LoVo (cell line): ENCODE measurements around the gene SNRNP27.
"Not testable (repeated sequence)": the region's sequence is repeated elsewhere in the genome, so short reads cannot be mapped to it uniquely, and the experiment has no call there.

Experiments
- DNase-seq: peaks from one replicate; pipeline ENCODE4 v3.0.0-alpha.2; 2016; ENCODE audit warnings: low spot score

Gene SNRNP27

DNA sequence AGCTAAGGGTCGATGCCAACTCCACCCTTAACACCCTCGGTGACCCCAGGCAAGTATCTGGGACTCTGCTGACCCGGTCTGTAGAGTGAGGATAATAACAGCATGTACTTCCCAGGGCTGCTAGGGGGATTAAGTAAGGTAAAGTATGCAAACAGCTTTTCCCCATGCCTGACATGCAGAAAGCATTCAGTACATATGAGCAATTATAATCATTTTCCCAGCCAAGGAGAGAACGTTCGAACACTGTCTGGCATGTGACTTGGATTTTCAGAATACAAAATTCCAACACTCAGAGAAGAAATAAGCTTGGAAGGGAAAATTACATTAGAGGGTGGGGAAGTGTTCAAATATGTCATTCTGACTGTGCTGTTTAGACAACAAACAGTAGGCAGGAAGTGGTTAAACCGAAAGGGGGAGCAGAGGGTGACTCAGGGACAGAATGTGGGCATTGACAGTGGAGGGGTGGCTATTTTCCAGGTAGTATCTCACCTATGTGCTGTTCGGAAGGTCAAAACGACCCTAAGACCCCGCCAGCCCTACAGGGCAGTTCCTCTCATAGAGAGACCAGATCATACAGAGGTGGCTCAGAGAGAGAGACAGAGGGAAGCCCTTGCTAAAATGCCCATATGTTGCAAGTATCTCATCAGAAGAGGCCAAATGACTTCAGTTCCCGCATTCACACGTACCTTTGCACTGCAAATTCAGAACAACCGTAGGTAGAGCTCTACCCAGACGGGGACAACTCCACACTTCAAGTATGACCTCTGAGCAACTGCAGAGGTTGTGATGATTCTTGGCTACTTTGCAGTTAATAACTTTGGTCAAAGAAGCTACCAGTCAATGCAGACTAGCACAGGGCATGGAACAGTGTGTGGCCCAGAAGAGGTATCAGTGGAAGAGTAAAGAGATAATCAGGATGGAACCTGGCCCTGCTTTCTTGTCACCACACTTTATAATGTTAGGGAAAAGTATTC is 52.9 kb downstream of the SNRNP27 start:
- DNase-seq = peak; percentile 35

DNA sequence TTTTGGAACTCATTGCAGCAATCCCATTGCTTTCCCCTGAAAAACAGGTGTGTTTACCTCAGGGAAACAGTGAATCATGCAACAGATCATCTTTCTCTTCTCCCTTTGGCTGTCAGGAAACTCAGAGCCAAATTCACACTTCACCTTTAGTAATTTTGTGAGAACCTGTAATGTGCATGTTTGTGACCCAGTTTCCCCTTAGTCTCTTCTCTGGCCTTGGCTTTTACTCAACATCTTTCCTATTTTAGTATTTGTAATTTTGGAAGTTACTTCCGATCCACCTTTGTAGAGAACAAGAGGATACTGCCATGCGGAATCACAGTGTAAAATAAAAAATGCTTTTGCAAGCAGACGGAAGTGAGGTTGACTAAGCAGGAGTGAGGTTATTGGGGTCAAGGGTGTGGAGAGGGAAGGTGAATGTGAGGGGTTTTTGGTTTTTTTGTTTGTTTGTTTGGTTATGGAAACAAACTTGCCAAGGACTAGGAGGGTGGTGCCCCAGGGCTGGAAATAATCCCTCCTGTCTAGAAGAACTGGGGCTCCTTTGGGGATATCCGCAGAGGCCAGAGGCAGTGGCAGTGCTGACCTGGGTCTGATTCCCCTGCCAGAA is 53.7 kb downstream of the SNRNP27 start:
- no peak for DNase-seq

DNA sequence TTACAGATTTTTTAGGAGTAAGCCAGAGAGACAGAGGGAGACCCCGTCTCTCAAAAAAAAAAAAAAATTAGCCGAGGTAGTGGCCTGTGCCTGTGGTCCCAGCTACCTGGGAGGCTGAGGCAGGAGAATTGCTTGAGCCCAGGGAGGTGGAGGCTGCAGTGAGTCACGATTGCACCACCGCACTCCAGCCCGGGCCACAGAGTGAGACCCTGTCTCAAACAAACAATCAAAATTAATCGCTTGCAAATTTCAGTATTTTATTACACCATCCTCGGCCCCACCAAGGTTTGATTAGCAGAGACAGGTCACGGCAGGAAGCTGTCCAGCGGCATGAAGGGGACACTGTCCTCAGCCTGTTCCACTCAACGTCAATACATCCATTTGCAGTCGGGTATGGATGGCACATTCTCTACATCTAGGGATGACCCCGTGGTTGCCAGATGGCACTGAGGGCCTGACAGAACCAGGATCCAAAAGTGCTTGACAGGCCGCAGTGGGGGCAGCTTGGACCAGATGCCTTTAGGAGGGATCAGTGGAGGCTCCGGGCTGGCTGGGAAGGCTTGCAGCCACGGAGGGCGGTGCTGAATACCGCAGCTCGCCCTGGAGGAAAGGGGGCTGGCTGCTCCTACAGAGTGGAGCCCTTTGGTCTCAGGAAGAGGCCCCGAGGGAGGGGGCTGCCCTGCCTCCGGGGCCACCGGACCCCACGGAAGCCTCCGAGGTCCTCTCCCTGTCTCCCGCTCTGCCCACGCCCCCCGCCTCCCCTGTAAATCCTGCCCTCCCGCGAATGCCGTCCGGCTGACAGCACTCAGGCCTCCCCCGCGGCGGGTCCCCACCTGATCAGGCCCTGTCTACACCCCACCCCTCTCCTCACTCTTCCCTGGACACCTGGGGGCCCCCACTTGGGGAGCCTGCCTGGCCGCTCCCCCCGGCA is 54.5 kb downstream of the SNRNP27 start:
- no peak for DNase-seq

DNA sequence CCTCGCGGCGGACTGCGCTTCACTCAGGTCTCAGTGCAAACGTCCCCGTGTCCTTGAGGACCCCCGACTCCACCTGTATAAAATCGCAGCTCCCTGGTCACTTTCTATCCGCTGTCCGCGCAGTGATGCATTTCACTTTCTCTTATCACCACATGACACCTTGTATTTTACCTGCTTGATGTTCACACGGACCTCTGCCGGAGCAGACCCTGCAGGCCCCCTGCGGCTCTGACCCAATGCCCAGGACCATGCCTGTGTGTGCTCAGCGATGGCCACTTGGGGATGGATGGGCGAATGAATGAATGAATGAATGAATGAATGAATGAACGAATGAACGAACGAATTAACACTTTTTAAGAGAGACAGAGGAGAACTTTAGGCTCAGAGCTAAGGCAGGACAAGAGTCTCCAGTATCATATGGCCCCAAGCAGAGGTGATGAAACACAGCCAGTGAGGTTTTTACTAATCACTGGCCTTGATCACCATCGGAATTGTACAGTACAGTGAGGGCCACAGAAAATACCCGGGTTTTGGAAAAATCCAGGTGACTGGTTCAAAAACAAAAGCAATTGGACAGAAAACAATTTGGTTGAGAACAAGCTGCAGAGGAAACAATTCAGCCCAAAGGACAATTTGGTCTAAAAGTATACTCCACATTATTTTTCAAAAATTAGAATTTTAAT is 55.3 kb downstream of the SNRNP27 start:
- DNase-seq = no peak

DNA sequence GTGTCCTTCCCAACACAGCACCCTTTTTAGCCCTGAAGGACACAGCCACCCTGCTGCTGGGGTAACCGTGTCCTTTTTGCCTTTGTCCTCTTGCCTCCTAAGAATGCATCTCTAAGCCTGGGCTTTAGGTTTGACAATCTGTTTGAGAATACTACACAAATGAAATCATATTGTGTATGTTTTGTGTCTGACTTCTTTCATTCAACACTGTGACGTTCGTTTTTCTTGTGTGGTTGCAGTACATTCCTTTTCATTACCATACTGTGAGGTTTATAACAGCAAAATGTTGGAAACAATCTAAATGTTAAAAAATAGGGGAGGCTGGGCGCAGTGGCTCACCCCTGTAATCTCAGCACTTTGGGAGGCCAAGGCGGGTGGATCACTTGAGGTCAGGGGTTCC is 56.5 kb downstream of the SNRNP27 start:
- no peak for DNase-seq

DNA sequence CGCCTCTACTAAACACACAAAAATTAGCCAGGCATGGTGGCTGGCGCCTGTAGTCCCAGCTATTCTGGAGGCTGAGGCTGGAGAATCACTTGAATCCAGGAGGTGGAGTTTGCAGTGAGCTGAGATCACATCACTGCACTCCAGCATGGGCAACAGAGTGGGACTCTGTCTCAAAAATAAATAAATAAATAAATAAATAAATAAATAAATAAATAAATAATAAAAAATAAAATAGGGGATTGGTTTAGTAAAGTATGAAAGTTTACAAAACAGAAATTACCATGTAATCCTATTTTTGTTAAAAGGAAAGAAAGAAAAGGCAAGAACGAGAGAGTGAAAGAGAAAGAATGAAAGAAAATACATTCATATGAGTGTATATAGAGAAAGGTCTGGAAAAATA is 56.9 kb downstream of the SNRNP27 start:
- DNase-seq = not testable (repeated sequence)

DNA sequence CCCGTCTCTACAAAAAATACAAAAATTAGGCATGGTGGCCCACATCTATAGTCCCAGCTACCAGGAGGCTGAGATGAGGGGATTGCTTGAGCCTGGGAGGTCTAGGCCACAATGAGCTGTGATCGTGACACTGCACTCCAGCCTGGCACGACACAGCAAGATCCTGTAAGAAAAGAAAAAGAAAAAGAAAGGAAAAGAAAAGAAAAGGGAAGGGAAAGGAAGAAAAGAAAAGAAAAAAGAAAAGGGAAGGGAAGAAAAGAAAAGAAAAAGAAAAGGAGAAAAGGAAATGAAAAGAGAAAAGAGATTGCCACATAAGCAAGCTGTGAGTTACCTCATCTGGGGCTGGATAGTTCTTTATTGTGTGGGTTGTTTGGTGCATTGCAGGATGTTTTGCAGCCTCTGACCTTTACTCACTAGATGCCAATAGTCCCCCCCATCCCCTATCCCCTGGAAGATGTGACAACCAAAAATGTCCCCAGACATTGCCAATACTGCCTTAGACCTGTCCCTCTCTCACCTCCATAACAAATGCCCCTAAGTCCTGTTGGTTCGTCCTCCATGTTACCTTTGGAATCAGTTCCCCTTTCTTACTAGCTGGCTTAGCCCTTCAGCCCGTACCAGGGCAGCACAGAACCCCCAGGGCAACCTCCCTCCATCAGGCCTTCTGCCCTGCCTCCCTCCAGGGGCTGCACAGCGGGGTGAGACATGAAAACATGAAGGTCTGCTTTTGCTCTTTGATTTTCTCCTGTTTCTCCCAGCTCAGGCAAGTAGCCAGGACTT is 58.8 kb downstream of the SNRNP27 start:
- no peak for DNase-seq

DNA sequence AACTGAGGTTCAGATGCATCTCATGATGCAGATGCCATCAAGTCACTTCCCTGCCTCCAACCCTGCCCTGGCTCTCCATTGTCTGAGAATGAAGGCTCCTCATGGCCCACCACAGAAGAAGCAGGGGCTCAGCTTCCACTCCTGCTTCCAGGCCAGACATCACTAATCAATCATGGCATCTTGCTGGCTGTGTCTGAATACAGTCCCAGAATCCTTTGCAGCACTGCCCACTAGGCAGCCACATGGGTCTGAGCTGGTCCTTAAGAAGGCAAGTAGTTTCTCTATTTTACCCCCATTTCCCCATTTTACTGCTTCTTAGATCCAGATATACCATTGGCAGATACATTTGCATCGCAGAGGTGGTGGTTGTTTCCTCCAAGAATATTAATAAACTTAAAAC is 60.3 kb downstream of the SNRNP27 start:
- DNase-seq = no peak
